Panc1 (cell line): Measurements from ENCODE around the gene PIK3CD. TPM values are rescaled to one million over a fixed set of nuclear protein-coding genes. Genes with fewer than 3 reads are reported as not detected.

ENCODE experiments used
- ATAC-seq: fragments of 200-7000 bp; cut with Tn5 transposase; 2 replicates; pipeline ENCODE4 v1.9.1; 2020; ENCODE audit warnings: mild to moderate bottlenecking, moderate library complexity
- BruUV-seq: library from RNA; stranded (reverse); fragments of 400-500 nt; replicated peaks from 2 replicates; lab custom pipeline; 2021; lab: Mats Ljungman, UMichigan
- CTCF ChIA-PET: fragments of 300-600 bp; sonication (Branson Sonifier 250); formaldehyde crosslinking; loops from one replicate; lab custom pipeline; 2022; ENCODE audit warnings: antibody characterized with exemption; lab: Charles Lee
- POLR2A ChIA-PET: fragments of 300-600 bp; sonication (Branson Sonifier 250); formaldehyde crosslinking; loops from one replicate; lab custom pipeline; 2022; ENCODE audit warnings: antibody characterized with exemption; lab: Charles Lee
- DNase-seq: peaks from one replicate; pipeline ENCODE4 v3.0.0-alpha.2; 2010; ENCODE audit warnings: low read depth, low spot score
- H3K27ac ChIP-seq: 2 replicates; pipeline ENCODE4 v1.5.1; 2011; ENCODE audit warnings: mild to moderate bottlenecking, low read length, inconsistent platforms
- H3K27me3 ChIP-seq: fragments of 200-500 bp; sonication (Bioruptor generic); 2 replicates; pipeline ENCODE4 v1.6.0; 2014; ENCODE audit warnings: low read length, inconsistent platforms; ENCODE audit not compliant: control insufficient read depth, insufficient read depth
- H3K36me3 ChIP-seq: fragments of 200-500 bp; sonication (Bioruptor generic); 2 replicates; pipeline ENCODE4 v1.5.1; 2014; ENCODE audit warnings: inconsistent platforms, mild to moderate bottlenecking, low read length, moderate library complexity; ENCODE audit not compliant: control insufficient read depth, insufficient read depth
- H3K4me1 ChIP-seq: 2 replicates; pipeline ENCODE4 v1.5.1; 2011; ENCODE audit warnings: inconsistent platforms, mild to moderate bottlenecking, low read length, moderate library complexity; ENCODE audit not compliant: control insufficient read depth, insufficient read depth
- H3K4me3 ChIP-seq, 2 experiments: 2 replicates each; pipeline ENCODE4 v1.5.1; 2011 to 2012; ENCODE audit warnings: low read depth in 2 of 2, low read length in 2 of 2, mild to moderate bottlenecking in 2 of 2, inconsistent platforms in 1 of 2, moderate library complexity in 1 of 2
- H3K9me3 ChIP-seq: fragments of 200-500 bp; sonication (Bioruptor generic); 2 replicates; pipeline ENCODE4 v1.5.1; 2014; ENCODE audit warnings: low read depth, mild to moderate bottlenecking, inconsistent platforms, low read length, moderate library complexity; ENCODE audit not compliant: control insufficient read depth, insufficient read depth
- POLR2AphosphoS5 ChIP-seq: IDR thresholded peaks from 2 replicates; pipeline ENCODE4 v1.6.1; 2012; ENCODE audit warnings: mild to moderate bottlenecking, low read depth, low read length, moderate library complexity
- SIN3A ChIP-seq: IDR thresholded peaks from 2 replicates; pipeline ENCODE4 v1.6.1; 2012; ENCODE audit warnings: low read depth, mild to moderate bottlenecking, low read length, moderate library complexity, borderline replicate concordance; ENCODE audit not compliant: insufficient read depth
- TCF7L2 ChIP-seq: IDR thresholded peaks from 2 replicates; pipeline ENCODE4 v1.6.1; 2011; ENCODE audit warnings: mild to moderate bottlenecking, low read depth, low read length, inconsistent platforms
- in situ Hi-C: cut with HindIII; loops from 2 replicates; pipeline ENCODE4 v1.10.0; 2016; ENCODE audit warnings: low sequenced_read_pairs, low pct_unique_long_range_greater_than_20kb
- intact Hi-C: fragments of 100-400 bp; cut with micrococcal nuclease; formaldehyde crosslinking; loops from one replicate; pipeline ENCODE4 v1.10.0; 2022; ENCODE audit not compliant: unreplicated experiment
- total RNA-seq: library from RNA; stranded (reverse); gene quantifications from one replicate; pipeline ENCODE4 v1.2.1, GENCODE V29; 2021; ENCODE audit not compliant: unreplicated experiment
- TF ChIP-seq, protein P1 (sequence below): fragments of 450-650 bp; IDR thresholded peaks from 2 replicates; pipeline ENCODE4 v1.5.1; 2017; ENCODE audit warnings: mild to moderate bottlenecking
- TF ChIP-seq, protein P2 (sequence below), 2 experiments: IDR thresholded peaks; 2 replicates each; pipeline ENCODE4 v1.6.1; 2011 to 2012; ENCODE audit warnings: low read depth in 2 of 2, control low read depth in 1 of 2, low read length in 1 of 2, mild to moderate bottlenecking in 1 of 2, moderate library complexity in 1 of 2; ENCODE audit not compliant: insufficient read depth in 1 of 2

The PIK3CD gene
- total RNA-seq, 1 experiment from 2014 or later, result 12.5 TPM

DNA sequence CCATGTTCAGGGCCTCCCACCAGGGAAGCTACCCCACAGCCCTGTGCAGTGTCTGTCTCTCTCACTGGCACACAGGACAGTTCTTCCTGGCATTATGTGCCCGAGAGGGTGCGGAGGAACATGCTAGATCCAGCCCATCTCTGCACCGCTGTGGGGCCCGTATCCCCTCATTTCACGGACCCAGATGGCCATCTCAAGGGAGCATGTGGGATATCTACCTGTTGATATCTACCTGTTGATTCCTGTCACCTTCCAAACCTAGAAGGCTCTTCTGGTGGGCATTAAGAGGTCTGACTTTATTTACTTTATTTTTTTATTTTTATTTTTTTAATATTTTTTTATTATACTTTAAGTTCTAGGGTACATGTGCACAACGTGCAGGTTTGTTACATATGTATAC lies 11.7 kb downstream of the PIK3CD start:
- Histone ChIP-seq H3K4me3 (no peak overlapping the region), H3K4me1 (no peaks in the 10 kb centered on the region), H3K36me3 (no peaks in the 10 kb centered on the region), H3K27me3 (no peaks in the 10 kb centered on the region), H3K27ac (no peak overlapping the region), H3K9me3 (no peaks in the 10 kb centered on the region)
- DNase-seq, result no peak
- BruUV-seq, result no TSS peak
- intact Hi-C loops, result no loop called here
- no peak for ATAC-seq
- in situ Hi-C loops, result no loop called here
- CTCF ChIA-PET, result no interaction called here
- TF ChIP-seq TCF7L2, result no peak
- TF ChIP-seq, protein P1, sequence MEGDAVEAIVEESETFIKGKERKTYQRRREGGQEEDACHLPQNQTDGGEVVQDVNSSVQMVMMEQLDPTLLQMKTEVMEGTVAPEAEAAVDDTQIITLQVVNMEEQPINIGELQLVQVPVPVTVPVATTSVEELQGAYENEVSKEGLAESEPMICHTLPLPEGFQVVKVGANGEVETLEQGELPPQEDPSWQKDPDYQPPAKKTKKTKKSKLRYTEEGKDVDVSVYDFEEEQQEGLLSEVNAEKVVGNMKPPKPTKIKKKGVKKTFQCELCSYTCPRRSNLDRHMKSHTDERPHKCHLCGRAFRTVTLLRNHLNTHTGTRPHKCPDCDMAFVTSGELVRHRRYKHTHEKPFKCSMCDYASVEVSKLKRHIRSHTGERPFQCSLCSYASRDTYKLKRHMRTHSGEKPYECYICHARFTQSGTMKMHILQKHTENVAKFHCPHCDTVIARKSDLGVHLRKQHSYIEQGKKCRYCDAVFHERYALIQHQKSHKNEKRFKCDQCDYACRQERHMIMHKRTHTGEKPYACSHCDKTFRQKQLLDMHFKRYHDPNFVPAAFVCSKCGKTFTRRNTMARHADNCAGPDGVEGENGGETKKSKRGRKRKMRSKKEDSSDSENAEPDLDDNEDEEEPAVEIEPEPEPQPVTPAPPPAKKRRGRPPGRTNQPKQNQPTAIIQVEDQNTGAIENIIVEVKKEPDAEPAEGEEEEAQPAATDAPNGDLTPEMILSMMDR, result no peak
- TF ChIP-seq, protein P2, sequence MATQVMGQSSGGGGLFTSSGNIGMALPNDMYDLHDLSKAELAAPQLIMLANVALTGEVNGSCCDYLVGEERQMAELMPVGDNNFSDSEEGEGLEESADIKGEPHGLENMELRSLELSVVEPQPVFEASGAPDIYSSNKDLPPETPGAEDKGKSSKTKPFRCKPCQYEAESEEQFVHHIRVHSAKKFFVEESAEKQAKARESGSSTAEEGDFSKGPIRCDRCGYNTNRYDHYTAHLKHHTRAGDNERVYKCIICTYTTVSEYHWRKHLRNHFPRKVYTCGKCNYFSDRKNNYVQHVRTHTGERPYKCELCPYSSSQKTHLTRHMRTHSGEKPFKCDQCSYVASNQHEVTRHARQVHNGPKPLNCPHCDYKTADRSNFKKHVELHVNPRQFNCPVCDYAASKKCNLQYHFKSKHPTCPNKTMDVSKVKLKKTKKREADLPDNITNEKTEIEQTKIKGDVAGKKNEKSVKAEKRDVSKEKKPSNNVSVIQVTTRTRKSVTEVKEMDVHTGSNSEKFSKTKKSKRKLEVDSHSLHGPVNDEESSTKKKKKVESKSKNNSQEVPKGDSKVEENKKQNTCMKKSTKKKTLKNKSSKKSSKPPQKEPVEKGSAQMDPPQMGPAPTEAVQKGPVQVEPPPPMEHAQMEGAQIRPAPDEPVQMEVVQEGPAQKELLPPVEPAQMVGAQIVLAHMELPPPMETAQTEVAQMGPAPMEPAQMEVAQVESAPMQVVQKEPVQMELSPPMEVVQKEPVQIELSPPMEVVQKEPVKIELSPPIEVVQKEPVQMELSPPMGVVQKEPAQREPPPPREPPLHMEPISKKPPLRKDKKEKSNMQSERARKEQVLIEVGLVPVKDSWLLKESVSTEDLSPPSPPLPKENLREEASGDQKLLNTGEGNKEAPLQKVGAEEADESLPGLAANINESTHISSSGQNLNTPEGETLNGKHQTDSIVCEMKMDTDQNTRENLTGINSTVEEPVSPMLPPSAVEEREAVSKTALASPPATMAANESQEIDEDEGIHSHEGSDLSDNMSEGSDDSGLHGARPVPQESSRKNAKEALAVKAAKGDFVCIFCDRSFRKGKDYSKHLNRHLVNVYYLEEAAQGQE (IDR thresholded peaks at IDR 0.05; ENCODE audit: insufficient read depth in 1 of 2, low read depth in 2 of 2, low read length in 1 of 2), result no peak
- TF ChIP-seq SIN3A, result no peak
- TF ChIP-seq POLR2AphosphoS5, result no peak
- POLR2A ChIA-PET, result no interaction called here

DNA sequence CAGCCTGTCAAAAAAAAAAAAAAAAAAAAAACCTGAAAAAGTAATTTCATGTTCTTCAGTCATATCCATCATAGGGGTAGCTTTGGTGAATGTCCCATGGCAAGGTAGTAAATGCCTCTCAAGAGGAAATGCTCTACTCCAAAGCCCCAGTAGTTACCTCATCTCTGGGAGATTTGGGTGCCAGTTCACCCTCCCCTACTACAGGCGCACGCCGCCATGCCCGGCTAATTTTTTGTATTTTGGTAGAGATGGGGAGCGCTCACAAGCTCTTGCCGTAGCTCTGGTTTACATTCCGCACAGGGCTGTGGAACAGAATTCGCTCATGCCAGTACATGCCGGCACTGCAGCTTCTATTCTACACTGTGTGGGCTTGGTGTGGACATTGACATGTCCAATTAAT lies 13.7 kb downstream of the PIK3CD start:
- in situ Hi-C loops, result no loop called here
- Histone ChIP-seq H3K27me3 (no peaks in the 10 kb centered on the region), H3K27ac (no peak overlapping the region), H3K4me3 (no peak overlapping the region), H3K9me3 (no peaks in the 10 kb centered on the region), H3K4me1 (no peaks in the 10 kb centered on the region), H3K36me3 (no peaks in the 10 kb centered on the region)
- ChIA-PET POLR2A (interaction anchor here (0.6 kb wide), 1 partner anchor 236 kb away, joined by 3 read pairs; no protein-coding TSS in a partner anchor), CTCF (interaction anchor here (0.6 kb wide), 2 partner anchors 38 to 536 kb away, joined by 4 to 8 read pairs; partner anchors contain the start of gene GPR157)
- no TSS peak for BruUV-seq
- ATAC-seq, result no peak
- no peak for DNase-seq
- intact Hi-C loops, result no loop called here
- TF ChIP-seq, protein P1, result no peak
- TF ChIP-seq SIN3A (no peak), POLR2AphosphoS5 (no peak), TCF7L2 (no peak)
- TF ChIP-seq, protein P2 (IDR thresholded peaks at IDR 0.05; ENCODE audit: insufficient read depth in 1 of 2, low read depth in 2 of 2, low read length in 1 of 2), result no peak
